ENCODE results near the gene TRAPPC8.

DNA sequence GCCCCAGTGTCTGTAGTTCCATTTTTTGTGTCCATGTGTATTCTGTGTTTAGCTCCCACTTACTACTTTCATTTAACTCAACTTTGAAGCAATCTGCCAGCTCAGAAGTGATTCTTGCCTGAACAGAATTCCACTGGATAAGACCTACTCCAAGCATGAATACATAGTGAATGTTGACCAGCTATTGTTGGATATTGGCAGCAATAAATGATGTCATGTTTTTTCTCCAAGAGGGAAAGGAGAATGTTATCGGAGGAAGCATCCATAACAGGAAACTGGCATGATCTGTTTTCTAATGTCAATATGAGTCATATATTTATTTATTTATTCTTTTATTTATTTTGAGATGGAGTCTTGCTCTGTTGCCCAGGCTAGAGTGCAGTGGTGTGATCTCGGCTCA lies 36.8 kb upstream of the TRAPPC8 start:
- TF ChIP-seq, protein P1, sequence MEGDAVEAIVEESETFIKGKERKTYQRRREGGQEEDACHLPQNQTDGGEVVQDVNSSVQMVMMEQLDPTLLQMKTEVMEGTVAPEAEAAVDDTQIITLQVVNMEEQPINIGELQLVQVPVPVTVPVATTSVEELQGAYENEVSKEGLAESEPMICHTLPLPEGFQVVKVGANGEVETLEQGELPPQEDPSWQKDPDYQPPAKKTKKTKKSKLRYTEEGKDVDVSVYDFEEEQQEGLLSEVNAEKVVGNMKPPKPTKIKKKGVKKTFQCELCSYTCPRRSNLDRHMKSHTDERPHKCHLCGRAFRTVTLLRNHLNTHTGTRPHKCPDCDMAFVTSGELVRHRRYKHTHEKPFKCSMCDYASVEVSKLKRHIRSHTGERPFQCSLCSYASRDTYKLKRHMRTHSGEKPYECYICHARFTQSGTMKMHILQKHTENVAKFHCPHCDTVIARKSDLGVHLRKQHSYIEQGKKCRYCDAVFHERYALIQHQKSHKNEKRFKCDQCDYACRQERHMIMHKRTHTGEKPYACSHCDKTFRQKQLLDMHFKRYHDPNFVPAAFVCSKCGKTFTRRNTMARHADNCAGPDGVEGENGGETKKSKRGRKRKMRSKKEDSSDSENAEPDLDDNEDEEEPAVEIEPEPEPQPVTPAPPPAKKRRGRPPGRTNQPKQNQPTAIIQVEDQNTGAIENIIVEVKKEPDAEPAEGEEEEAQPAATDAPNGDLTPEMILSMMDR (IDR thresholded peaks at IDR 0.05): no peak
- TF ChIP-seq POLR2A (IDR thresholded peaks at IDR 0.05; ENCODE audit: low read depth): no peak

Data from esophagus muscularis mucosa (tissue), 3 donors.